ENCODE results near the gene TXNDC9.
"Not testable (repeated sequence)": the region's sequence is repeated elsewhere in the genome, so short reads cannot be mapped to it uniquely, and the experiment has no call there.

The TXNDC9 gene

DNA sequence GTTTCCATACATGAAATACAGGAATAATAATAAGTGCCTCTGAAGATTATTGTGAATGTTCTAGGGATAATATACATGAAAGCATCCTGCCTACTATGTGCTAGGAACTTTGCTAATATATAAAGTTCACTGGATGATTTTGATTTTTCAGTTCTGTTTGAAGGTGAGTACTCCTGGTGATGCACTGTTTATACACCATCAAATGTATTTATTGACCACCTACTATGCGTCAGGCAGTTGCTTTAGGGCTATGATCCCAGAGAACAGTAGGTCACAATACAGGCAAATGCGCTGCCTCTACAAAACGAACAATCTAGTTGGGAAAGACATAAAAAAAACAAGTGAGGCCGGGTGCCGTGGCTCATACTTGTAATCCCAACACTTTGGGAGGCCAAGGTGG lies 10.7 kb downstream of the TXNDC9 start:
- DNase-seq (ENCODE audit: low read depth): no peak

DNA sequence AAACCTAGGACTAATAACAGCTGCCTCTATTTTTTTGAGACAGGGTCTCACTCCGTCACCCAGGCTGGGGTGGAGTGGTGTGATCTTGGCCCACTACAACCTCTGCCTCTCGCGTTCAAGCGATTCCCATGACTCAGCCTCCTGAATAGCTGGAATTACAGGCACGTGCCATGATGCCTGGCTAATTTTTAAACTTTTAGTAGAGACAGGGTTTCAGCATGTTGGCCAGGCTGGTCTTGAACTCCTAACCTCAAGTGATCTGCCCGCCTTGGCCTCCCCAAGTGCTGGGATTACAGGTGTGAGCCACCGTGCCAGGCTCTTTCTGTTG lies 18.3 kb downstream of the TXNDC9 start:
- DNase-seq (ENCODE audit: low read depth): not testable (repeated sequence)

DNA sequence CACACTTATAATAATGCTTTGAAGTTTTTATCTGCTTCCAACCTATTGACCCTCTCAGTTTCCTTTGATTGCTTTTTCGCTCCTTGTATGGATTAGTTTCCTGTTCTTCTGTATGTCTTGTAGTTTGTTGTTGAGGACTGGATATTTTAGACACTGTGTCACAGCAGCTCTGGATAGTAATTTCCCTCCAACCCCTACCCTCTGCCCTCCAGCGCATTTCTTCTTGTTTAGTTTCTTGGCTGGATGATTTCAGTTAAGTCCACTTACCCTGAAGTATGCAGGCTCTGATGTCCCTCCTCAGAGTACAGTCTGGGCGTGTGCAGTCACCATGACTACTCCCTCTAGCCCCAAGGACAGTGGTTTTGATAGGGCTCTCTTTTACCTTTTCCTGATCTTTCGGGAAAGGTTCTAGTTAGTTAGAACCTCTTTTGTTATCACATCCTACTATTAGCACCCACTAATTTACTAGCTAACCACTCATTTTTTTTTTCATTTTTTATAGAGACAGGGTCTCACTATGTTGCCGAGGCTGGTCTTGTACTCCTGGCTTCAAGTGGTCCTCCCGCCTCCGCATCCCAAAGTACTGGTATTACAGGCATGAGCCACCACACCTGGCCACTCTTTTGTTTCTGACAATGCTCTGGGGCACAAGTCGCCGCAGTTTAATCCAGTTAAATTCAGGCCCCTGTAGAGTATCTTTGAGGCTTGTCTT lies 18.8 kb downstream of the TXNDC9 start:
- no peak for DNase-seq (ENCODE audit: low read depth)

DNA sequence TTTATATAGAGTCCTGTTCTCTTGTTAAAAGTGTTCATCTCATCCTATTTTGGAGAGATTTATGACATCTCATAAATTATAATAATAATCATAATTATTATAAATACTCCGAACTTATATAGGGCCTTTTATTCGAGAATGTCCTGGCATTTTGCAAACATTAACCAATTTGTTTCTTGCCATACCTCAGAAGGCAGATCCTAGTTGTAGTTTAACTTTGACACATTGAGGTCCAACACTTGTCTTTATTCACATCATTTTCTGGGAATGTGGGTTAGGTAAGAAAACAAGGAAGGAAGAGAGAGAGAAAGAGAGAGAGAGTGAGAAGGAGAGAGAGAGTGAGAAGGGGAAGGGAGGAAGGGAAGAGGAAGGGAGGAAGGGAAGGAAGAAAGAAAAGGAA lies 35.0 kb downstream of the TXNDC9 start, which contains the start of gene LYG1:
LYG1 (minus strand) TSS at position 101 of the 400 bp plus-strand sequence. CDS start 5,527 bp downstream, outside the sequence.
- not testable (repeated sequence) for DNase-seq (ENCODE audit: low read depth)

DNA sequence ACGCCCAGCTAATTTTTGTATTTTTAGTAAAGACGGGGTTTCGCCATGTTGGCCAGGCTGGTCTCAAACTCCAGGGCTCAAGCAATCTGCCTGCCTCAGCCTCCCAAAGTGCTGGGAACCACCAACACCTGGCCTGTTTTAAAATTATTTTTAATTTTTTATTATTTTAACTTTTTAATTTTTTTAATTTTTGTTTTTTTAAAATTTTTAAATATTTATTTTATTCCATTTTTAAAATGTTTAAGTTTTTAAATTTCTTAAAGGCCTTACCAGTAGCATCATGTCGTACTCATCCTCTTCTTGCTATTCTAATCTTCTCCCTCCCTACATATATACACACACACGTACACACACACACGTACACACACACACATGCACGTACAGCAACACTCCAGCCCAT lies 36.6 kb downstream of the TXNDC9 start:
- DNase-seq (ENCODE audit: low read depth): no peak

DNA sequence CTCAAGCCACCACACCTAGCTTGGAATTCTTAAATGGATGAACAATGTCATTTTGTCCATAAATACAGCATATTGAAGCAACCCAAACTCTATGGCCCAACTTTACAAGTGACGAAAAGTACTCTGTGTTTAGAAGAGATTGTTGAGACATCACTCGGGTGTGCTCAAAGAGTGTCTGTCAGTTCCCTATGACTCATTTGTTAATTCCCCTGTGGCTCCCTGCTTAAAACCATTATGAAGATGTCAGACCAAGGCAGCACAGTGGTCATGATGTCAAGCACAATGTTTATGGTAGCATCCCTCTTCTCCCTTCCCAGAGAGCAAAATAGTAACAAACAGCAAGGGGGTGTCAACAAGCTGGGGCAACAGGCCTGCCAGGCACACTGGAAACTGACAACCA lies 38.1 kb downstream of the TXNDC9 start:
- DNase-seq (ENCODE audit: low read depth): no peak

DNA sequence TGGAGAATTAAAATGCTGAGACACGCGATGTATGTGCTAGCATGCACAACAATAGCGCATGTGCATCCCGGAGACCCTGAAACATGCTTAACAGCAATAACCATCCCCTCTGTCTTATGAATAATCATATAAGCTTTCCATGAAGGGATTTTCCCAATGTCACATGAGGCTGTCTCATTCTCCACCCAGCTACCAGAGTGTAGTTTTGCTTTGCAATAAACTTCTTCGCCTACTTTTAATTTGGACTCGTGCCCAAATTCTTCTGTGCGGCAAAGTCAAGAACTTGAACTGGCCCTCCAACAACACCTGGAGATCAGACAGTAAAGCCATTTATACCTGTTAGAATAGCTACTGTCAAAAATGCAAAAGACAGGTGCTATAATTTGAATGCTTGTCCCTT lies 50.6 kb downstream of the TXNDC9 start:
- no peak for DNase-seq (ENCODE audit: low read depth)

DNA sequence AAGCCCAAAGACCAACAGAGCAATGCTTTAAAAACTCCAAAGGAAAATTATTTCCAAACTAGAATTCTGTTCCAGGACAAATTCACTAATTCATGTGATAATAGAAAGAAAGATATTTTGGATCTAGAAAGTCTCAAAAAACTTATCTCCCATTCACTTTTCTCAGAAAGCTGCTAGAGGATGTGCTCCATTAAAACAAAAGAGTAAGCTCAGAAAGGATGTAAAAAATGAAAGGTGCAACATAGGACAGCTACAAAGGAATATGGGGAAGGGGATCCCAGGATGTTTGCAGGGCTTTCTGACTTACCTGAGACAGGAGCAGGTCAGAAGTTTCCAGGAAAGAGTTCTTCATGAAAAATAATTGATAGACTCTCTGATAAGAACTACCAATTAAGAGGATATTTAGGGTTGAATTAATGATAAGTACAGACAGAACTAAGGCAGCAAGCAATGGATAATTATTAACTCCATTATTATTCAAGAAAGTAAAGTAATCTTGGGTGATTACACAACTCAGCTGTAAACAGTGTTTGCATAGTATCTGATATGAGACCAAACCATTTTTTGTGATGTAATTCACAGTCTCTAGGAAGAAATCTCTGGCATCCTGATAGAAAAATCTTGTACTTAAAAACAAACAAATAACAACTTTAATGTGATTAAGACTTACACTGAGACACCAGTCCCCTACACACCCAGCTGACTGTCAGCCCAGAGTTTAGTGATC lies 56.0 kb downstream of the TXNDC9 start:
- DNase-seq (ENCODE audit: low read depth): no peak

DNA sequence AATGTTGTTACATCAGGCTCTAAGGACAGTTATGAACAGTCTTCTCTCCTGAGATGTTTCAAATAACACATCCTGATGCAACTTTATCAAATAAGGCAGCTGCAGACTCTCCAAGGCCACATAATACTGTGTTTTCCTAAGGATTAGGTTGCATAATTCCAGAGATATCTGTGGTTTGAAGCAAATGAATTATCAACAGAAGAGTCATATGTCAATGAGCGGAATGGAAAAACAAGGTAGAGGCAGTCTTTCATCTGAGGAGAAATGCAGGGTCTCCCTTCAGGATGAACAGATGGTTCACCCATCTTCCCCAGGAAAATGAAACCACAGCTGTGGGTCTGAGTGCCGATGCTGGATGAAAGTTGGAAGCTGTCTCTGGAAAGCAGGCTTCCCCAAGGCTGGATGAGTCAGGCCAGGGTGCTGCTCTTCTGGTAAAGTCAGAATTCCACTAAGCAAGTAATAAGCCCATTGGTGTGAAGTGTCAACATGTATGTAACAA lies 57.3 kb downstream of the TXNDC9 start:
- DNase-seq (ENCODE audit: low read depth): no peak

DNA sequence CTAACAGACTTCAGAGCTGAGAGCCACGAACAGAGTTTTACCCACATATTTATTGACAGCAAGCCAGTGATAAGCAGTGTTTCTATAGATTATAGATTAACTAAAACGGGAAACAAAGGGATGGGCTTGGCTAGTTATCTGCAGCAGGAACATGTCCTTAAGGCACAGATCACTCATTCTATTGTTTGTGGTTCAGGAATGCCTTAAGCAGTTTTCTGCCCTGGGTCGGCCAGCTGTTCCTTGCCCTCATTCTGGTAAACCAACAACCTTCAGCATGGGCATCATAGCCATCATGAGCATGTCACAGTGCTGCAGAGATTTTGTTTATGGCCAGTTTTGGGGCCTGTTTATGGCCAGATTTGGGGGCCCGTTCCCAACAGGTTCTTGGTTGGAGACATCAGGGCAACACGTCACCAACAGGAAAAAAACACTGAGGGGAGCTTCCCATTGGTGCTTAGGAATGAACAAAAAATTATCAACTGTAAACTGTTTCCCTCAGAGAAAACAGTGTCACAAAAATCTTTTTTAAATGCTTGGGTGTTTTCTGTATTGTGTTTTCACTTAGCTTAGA lies 57.9 kb downstream of the TXNDC9 start:
- DNase-seq (ENCODE audit: low read depth): not testable (repeated sequence)

DNA sequence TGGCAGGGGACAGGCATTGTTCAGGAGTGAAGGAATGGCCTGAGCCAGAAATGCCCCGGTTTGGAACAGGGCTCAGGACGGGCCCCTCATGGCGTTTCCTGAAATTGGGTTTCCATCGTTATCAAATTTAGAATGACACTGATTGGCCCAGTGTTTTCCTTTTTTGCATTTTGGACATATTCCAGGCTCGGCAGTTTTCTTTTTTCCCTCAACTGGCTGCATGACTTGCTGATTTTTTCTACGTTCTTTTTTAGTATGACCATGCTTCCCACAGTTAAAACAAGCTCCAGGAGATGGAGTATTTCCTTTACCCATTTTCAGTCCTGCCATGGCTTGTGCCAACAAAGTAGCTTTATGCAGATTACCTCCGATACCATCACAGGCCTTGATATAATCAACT lies 60.3 kb downstream of the TXNDC9 start:
- no peak for DNase-seq (ENCODE audit: low read depth)
